Skeletal muscle cell (primary cell): ENCODE results near the gene NOL4L.

Source experiments
- DNase-seq: peaks from one replicate; pipeline ENCODE4 v3.0.0-alpha.2; 2010; ENCODE audit warnings: low read depth
- H3K4me3 ChIP-seq: 2 replicates; pipeline ENCODE4 v1.5.1; 2011; ENCODE audit warnings: low read depth, mild to moderate bottlenecking, control low read depth, low read length, moderate library complexity

Gene NOL4L

GRCh38 chr20:32585011-32585585 lies at the start of gene NOL4L:
Gene NOL4L (minus strand): TSS chr20:32585333. CDS start chr20:32584890, 443 bp downstream.
- no peak for DNase-seq
- H3K4me3 ChIP-seq, result peak within 1 kb of the TSS; percentile 70

- H3K4me3 ChIP-seq, result no peak overlapping the region
- no peak for DNase-seq
Measured at GRCh38 chr20:32634041-32634805, 49.1 kb upstream of the NOL4L start.

- H3K4me3 ChIP-seq, result no peak overlapping the region
- DNase-seq, result no peak
Measured at GRCh38 chr20:32632461-32633354, 47.6 kb upstream of the NOL4L start.

GRCh38 chr20:32631933-32632460 lies 46.9 kb upstream of the NOL4L start:
- DNase-seq, result no peak
- no peak overlapping the region for H3K4me3 ChIP-seq

GRCh38 chr20:32629813-32630212 lies 44.7 kb upstream of the NOL4L start:
- DNase-seq, result no peak
- no peak overlapping the region for H3K4me3 ChIP-seq

- no peak overlapping the region for H3K4me3 ChIP-seq
- DNase-seq, result no peak
Measured at GRCh38 chr20:32628960-32629530, 43.9 kb upstream of the NOL4L start.

GRCh38 chr20:32626859-32627636 lies 41.9 kb upstream of the NOL4L start:
- no peak overlapping the region for H3K4me3 ChIP-seq
- DNase-seq, result no peak

- H3K4me3 ChIP-seq, result no peak overlapping the region
- DNase-seq, result no peak
Measured at GRCh38 chr20:32626407-32626806, 41.3 kb upstream of the NOL4L start.

- H3K4me3 ChIP-seq, result no peak overlapping the region
- DNase-seq, result no peak
Measured at GRCh38 chr20:32625996-32626395, 40.9 kb upstream of the NOL4L start.

GRCh38 chr20:32624687-32625345 lies 39.7 kb upstream of the NOL4L start:
- DNase-seq, result no peak
- no peak overlapping the region for H3K4me3 ChIP-seq

- H3K4me3 ChIP-seq, result no peak overlapping the region
- no peak for DNase-seq
Measured at GRCh38 chr20:32623667-32624157, 38.6 kb upstream of the NOL4L start.

GRCh38 chr20:32622585-32623468 lies 37.7 kb upstream of the NOL4L start:
- H3K4me3 ChIP-seq, result no peak overlapping the region
- no peak for DNase-seq

GRCh38 chr20:32621891-32622584 lies 36.9 kb upstream of the NOL4L start:
- no peak overlapping the region for H3K4me3 ChIP-seq

GRCh38 chr20:32621071-32621890 lies 36.1 kb upstream of the NOL4L start:
- no peak for DNase-seq
- H3K4me3 ChIP-seq, result no peak overlapping the region

More at GRCh38 chr20:32621891-32622584, 36.9 kb upstream of the NOL4L start:
- DNase-seq, result no peak

GRCh38 chr20:32619586-32619985 lies 34.5 kb upstream of the NOL4L start:
- no peak for DNase-seq
- no peak overlapping the region for H3K4me3 ChIP-seq

GRCh38 chr20:32614772-32615171 lies 29.6 kb upstream of the NOL4L start:
- H3K4me3 ChIP-seq, result no peak overlapping the region
- no peak for DNase-seq
